Breast epithelium (tissue), 4 donors: ENCODE measurements around the gene ASMT. TPM values are rescaled to one million over a fixed set of nuclear protein-coding genes. Genes with fewer than 3 reads are reported as not detected.

Experiments used
- DNase-seq, 2 donors: peaks; one replicate each; pipeline ENCODE4 v3.0.0-alpha.2; 2019; ENCODE audit warnings: low spot score in 2 of 2
- H3K27ac ChIP-seq, 2 donors: fragments of 200-600 bp; sonication (generic) in 1 of 2; one replicate each; pipeline ENCODE4 v1.5.1; 2016 to 2019; ENCODE audit warnings: mild to moderate bottlenecking in 1 of 2
- H3K27me3 ChIP-seq, 2 donors: fragments of 200-600 bp; sonication (generic) in 1 of 2; one replicate each; pipeline versions ENCODE4 v1.5.1 to v1.6.0; 2017 to 2019; ENCODE audit warnings: control low read depth in 1 of 2, mild to moderate bottlenecking in 1 of 2
- H3K36me3 ChIP-seq: fragments of 200-600 bp; one replicate; pipeline ENCODE4 v1.5.1; 2019
- H3K4me1 ChIP-seq, 2 donors: fragments of 200-600 bp; sonication (generic); one replicate each; pipeline ENCODE4 v1.5.1; 2016 to 2019; ENCODE audit warnings: control low read depth in 1 of 2
- H3K4me3 ChIP-seq, 3 donors: fragments of 200-600 bp; sonication (generic); 1 replicate in 2 of 3; 2 replicates in 1 of 3; pipeline ENCODE4 v1.5.1; 2016 to 2019; ENCODE audit warnings: mild to moderate bottlenecking in 3 of 3, moderate library complexity in 2 of 3
- H3K9me3 ChIP-seq, 2 donors: fragments of 200-600 bp; sonication (generic) in 1 of 2; one replicate each; pipeline ENCODE4 v1.5.1; 2016 to 2019; ENCODE audit warnings: control low read depth in 1 of 2
- CTCF ChIP-seq, 3 donors: fragments of 450-650 bp; IDR thresholded peaks; one replicate each; pipeline ENCODE4 v1.5.1; 2016 to 2017; ENCODE audit warnings: antibody characterized with exemption in 3 of 3, mild to moderate bottlenecking in 3 of 3, moderate library complexity in 3 of 3
- POLR2A ChIP-seq: fragments of 450-650 bp; IDR thresholded peaks from one replicate; pipeline ENCODE4 v1.6.1; 2016; ENCODE audit warnings: antibody characterized with exemption, mild to moderate bottlenecking, moderate library complexity
- POLR2AphosphoS5 ChIP-seq, 3 donors: sonication (generic); formaldehyde crosslinking; IDR thresholded peaks; one replicate each; pipeline ENCODE4 v1.6.1; 2017; ENCODE audit warnings: antibody characterized with exemption in 3 of 3
- intact Hi-C: fragments of 100-400 bp; cut with DNase I; formaldehyde crosslinking; loops from one replicate; pipeline ENCODE4 v1.15.1; 2023; ENCODE audit warnings: low total_unique reads
- total RNA-seq, 3 donors: library from RNA; depleted of rRNA; stranded (reverse); fragments of >200 nt; gene quantifications; one replicate each; pipeline ENCODE4 v1.1.0, GENCODE V29; 2016

ASMT gene
- total RNA-seq, 3 donors from 2014 or later, result not detected

- intact Hi-C loops, result no loop called here
- no peaks in the 10 kb centered on the region for H3K4me1 ChIP-seq
- no peaks in the 10 kb centered on the region for H3K27me3 ChIP-seq
- DNase-seq, result peak in 1 of 2 donors; percentile 52
- no peaks in the 10 kb centered on the region for H3K36me3 ChIP-seq
- TF ChIP-seq CTCF (IDR thresholded peaks at IDR 0.05), result no peak
- TF ChIP-seq POLR2A, result no peak
- TF ChIP-seq POLR2AphosphoS5 (IDR thresholded peaks at IDR 0.05), result no peak
- peak overlapping the region in 1 of 3 donors; percentile 15 for H3K4me3 ChIP-seq
- H3K9me3 ChIP-seq, result no peaks in the 10 kb centered on the region
- H3K27ac ChIP-seq, result peak overlapping the region in 1 of 2 donors; percentile 52
These were observed 5.1 kb upstream of the ASMT start for GRCh38 chrX:1609762-1610161.

GRCh38 chrX:1610166-1610565 lies 4.7 kb upstream of the ASMT start:
- Histone ChIP-seq H3K36me3 (no peaks in the 10 kb centered on the region), H3K4me3 (peak overlapping the region in 1 of 3 donors; percentile 15), H3K9me3 (no peaks in the 10 kb centered on the region), H3K27ac (peak overlapping the region in 1 of 2 donors; percentile 52), H3K27me3 (no peaks in the 10 kb centered on the region), H3K4me1 (no peaks in the 10 kb centered on the region)
- DNase-seq, result peak in 1 of 2 donors; percentile 24
- no peak for TF ChIP-seq CTCF (IDR thresholded peaks at IDR 0.05)
- intact Hi-C loops, result no loop called here

- H3K4me3 ChIP-seq, result no peak overlapping the region
- TF ChIP-seq POLR2A, result no peak
- no peak for DNase-seq
- H3K36me3 ChIP-seq, result no peaks in the 10 kb centered on the region
- no peak overlapping the region for H3K27ac ChIP-seq
- intact Hi-C loops, result no loop called here
- no peaks in the 10 kb centered on the region for H3K9me3 ChIP-seq
- no peaks in the 10 kb centered on the region for H3K27me3 ChIP-seq
- H3K4me1 ChIP-seq, result no peaks in the 10 kb centered on the region
These were observed 4.1 kb upstream of the ASMT start for GRCh38 chrX:1610736-1611135.

GRCh38 chrX:1612641-1613286 lies 2.1 kb upstream of the ASMT start:
- no peaks in the 10 kb centered on the region for H3K9me3 ChIP-seq
- H3K4me1 ChIP-seq, result no peaks in the 10 kb centered on the region
- no peak overlapping the region for H3K4me3 ChIP-seq
- TF ChIP-seq POLR2A, result no peak
- TF ChIP-seq CTCF (IDR thresholded peaks at IDR 0.05), result no peak
- TF ChIP-seq POLR2AphosphoS5 (IDR thresholded peaks at IDR 0.05), result no peak
- H3K27me3 ChIP-seq, result no peaks in the 10 kb centered on the region
- no peak for DNase-seq
- H3K36me3 ChIP-seq, result no peaks in the 10 kb centered on the region
- intact Hi-C loops, result no loop called here
- H3K27ac ChIP-seq, result no peak overlapping the region

- intact Hi-C loops, result no loop called here
These were observed 3.8 kb downstream of the ASMT start for GRCh38 chrX:1618689-1619088.

More at GRCh38 chrX:1618689-1619088, 3.8 kb downstream of the ASMT start:
- Histone ChIP-seq H3K4me1 (no peaks in the 10 kb centered on the region), H3K27me3 (no peaks in the 10 kb centered on the region), H3K4me3 (no peak overlapping the region), H3K36me3 (no peaks in the 10 kb centered on the region), H3K9me3 (no peaks in the 10 kb centered on the region), H3K27ac (no peak overlapping the region)
- no peak for DNase-seq
- TF ChIP-seq POLR2AphosphoS5 (IDR thresholded peaks at IDR 0.05) (no peak), POLR2A (no peak), CTCF (IDR thresholded peaks at IDR 0.05) (no peak)
